BE2C (cell line): Measurements from ENCODE around the gene ZBTB48.

Experiments used
- DNase-seq: peaks from one replicate; pipeline ENCODE4 v3.0.0-alpha.2; 2020
- H3K27me3 ChIP-seq: fragments of 250-450 bp; sonication (Bioruptor Pico); 2 replicates; pipeline ENCODE4 v1.5.1; 2020; ENCODE audit warnings: mild to moderate bottlenecking
- H3K36me3 ChIP-seq: fragments of 250-450 bp; sonication (Bioruptor Pico); 2 replicates; pipeline ENCODE4 v1.5.1; 2020; ENCODE audit warnings: mild to moderate bottlenecking
- H3K4me1 ChIP-seq: fragments of 250-450 bp; sonication (Bioruptor Pico); 2 replicates; pipeline ENCODE4 v1.5.1; 2020
- H3K4me3 ChIP-seq: 2 replicates; pipeline ENCODE4 v1.5.1; 2011; ENCODE audit warnings: low read depth, low read length
- H3K9me3 ChIP-seq: fragments of 250-450 bp; sonication (Bioruptor Pico); 2 replicates; pipeline ENCODE4 v1.5.1; 2020
- TF ChIP-seq, protein P1 (sequence below): IDR thresholded peaks from 2 replicates; pipeline ENCODE4 v1.5.1; 2012; ENCODE audit warnings: mild to moderate bottlenecking, low read depth, low read length

The ZBTB48 gene

DNA sequence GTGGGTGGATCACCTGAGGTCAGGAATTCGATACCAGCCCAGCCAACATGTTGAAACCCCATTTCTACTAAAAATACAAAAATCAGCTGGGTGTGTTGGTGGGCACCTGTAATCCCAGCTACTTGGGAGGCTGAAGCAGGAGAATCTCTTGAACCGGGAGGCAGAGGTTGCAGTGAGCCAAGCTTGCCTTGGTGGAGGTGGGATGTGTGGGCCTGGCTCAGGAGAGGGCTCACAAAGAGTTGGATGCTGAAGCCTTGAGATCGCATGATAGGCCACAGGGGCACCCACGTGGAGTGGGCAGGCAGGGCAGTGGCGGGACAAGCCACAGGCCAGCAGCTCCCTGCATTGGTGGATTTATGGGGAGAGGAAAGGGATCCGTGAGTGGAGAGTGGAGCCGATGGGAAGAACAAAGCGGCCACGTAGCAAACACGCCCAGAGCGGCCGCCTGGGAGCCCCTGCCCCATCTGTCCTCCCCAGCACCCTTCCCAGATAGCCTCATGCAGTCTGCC lies 49.2 kb downstream of the ZBTB48 start:
- Histone ChIP-seq H3K27me3 (no peaks in the 10 kb centered on the region), H3K36me3 (peaks cover 8% of the 10 kb centered on the region), H3K9me3 (no peaks in the 10 kb centered on the region), H3K4me1 (no peaks in the 10 kb centered on the region), H3K4me3 (no peak overlapping the region)
- DNase-seq, result no peak
- TF ChIP-seq, protein P1, sequence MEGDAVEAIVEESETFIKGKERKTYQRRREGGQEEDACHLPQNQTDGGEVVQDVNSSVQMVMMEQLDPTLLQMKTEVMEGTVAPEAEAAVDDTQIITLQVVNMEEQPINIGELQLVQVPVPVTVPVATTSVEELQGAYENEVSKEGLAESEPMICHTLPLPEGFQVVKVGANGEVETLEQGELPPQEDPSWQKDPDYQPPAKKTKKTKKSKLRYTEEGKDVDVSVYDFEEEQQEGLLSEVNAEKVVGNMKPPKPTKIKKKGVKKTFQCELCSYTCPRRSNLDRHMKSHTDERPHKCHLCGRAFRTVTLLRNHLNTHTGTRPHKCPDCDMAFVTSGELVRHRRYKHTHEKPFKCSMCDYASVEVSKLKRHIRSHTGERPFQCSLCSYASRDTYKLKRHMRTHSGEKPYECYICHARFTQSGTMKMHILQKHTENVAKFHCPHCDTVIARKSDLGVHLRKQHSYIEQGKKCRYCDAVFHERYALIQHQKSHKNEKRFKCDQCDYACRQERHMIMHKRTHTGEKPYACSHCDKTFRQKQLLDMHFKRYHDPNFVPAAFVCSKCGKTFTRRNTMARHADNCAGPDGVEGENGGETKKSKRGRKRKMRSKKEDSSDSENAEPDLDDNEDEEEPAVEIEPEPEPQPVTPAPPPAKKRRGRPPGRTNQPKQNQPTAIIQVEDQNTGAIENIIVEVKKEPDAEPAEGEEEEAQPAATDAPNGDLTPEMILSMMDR, result no peak

DNA sequence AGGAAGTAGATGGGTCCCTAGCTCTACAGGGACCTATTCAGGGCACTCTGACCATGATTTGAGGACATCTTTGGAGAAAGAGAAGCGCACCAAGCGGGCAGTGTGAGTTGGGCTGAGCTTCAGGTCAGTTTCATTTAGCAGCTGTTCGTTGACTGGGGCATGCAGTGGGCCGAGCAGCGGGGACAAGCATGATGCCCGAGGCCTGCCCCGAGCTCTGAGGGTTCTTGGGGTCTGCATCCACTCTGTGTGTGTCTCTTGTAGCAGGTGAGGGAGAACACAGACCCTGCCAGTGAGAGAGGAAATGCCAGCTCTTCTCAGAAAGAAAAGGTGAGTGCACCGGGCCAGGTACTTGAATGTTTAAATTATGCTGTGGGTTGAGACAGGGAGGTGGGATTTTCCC lies 50.2 kb downstream of the ZBTB48 start:
- peaks cover 9% of the 10 kb centered on the region for H3K36me3 ChIP-seq
- no peak for DNase-seq
- no peak overlapping the region for H3K4me3 ChIP-seq
- H3K27me3 ChIP-seq, result no peaks in the 10 kb centered on the region
- no peaks in the 10 kb centered on the region for H3K9me3 ChIP-seq
- H3K4me1 ChIP-seq, result no peaks in the 10 kb centered on the region
- TF ChIP-seq, protein P1, result no peak

DNA sequence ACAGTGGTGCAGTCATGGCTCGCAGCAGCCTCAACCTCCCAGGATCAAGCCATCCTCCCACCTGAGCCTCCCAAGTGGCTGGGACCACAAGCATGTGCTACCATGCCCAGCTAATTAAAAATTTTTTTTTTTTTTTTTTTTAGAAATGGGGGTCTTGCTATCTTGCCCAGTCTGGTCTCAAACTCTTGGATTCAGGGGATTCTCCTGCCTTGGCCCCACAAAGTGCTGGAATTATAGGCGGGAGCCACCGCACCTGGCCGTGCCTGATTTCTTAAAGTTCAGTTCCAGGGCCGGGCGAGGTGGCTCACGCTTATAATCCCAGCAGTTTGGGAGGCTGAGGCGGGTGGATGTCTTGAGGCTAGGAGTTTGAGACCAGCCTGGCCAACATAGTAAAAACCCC lies 51.3 kb downstream of the ZBTB48 start:
- H3K36me3 ChIP-seq, result peaks cover 9% of the 10 kb centered on the region
- no peaks in the 10 kb centered on the region for H3K27me3 ChIP-seq
- no peak overlapping the region for H3K4me3 ChIP-seq
- no peak for DNase-seq
- H3K9me3 ChIP-seq, result no peaks in the 10 kb centered on the region
- TF ChIP-seq, protein P1, result no peak
- no peaks in the 10 kb centered on the region for H3K4me1 ChIP-seq

DNA sequence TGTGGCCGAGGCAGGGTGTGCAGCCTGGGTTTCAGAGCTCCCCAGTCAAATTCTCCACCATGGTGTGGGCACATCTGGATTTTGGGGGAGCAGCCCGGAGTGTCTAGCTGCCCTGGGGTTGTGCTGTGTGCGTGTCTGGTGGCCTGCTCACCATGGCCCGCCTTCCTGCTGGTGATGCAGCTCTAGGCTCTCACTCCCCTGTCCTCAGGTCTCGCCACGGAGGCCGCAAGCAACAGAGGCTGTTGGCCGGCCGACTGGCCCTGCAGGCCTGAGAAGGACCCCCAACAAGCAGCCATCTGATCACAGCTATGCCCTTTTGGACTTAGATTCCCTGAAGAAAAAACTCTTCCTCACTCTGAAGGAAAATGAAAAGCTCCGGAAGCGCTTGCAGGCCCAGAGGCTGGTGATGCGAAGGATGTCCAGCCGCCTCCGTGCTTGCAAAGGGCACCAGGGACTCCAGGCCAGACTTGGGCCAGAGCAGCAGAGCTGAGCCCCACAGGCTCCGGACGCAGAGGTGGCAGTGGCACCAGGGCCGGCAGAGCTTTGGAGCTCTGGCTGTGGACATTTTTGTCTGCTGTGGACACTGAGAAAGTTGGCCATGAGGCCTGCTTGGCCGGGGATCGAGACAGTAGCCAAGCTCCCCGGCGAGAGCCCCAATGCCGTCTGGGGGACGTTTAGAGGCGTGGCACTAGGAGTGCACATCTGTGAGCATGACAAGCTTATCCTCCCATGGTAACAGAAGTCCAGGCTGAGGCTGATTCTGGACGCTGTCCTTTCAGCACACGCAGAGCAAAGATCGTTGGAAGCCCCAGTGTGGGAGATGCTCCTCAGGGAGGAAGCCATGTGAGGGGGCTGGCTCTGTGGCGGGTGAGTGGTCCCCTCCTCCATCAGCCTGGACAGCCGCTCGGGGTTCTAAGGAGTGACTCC lies 53.1 kb downstream of the ZBTB48 start:
- H3K9me3 ChIP-seq, result no peaks in the 10 kb centered on the region
- H3K27me3 ChIP-seq, result no peaks in the 10 kb centered on the region
- no peak for DNase-seq
- TF ChIP-seq, protein P1, result no peak
- peaks cover 16% of the 10 kb centered on the region for H3K36me3 ChIP-seq
- H3K4me3 ChIP-seq, result no peak overlapping the region
- H3K4me1 ChIP-seq, result no peaks in the 10 kb centered on the region

DNA sequence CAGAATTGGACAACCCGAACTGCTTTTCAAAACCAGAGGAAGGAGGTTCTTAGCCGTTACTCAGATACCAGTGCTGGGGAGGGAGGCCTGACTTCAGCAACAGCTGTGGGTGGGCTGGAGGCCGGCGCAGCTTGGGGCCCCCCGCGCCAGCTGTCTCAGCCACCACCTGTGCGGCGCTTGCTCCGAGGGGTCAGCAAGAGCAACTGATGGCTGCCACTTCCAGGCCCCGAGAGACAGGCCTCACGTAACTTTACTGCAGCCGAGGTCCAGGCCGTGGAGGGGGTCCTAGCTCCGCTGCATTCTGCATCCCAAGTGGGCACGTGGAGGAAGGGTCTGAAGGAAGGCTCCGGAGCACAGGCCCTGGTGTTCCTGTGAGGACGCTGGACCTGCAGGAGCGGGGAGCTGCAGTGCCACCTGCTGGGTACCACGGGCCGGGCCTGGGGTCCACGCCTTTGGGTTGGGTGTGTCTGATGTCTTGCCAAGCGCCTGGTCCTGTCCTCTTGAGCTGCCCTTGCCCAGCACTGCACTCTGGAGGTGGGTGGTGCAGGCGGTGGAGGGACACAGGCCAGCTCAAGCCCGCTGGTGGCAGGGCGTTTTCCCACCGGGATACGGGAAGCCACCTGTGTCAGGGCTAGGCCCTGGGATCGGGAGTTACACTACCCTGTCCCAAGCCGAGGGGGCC lies 54.7 kb downstream of the ZBTB48 start:
- Histone ChIP-seq H3K36me3 (peaks cover 22% of the 10 kb centered on the region), H3K9me3 (no peaks in the 10 kb centered on the region), H3K27me3 (no peaks in the 10 kb centered on the region), H3K4me1 (no peaks in the 10 kb centered on the region), H3K4me3 (no peak overlapping the region)
- peak; percentile 70 for DNase-seq
- TF ChIP-seq, protein P1, result peak; percentile 46
